ENCODE results near the gene EHF. TPM values are rescaled to one million over a fixed set of nuclear protein-coding genes. Genes with fewer than 3 reads are reported as not detected.

Gene EHF
- 0.15 and 0.33 TPM in 2 replicates for total RNA-seq

DNA sequence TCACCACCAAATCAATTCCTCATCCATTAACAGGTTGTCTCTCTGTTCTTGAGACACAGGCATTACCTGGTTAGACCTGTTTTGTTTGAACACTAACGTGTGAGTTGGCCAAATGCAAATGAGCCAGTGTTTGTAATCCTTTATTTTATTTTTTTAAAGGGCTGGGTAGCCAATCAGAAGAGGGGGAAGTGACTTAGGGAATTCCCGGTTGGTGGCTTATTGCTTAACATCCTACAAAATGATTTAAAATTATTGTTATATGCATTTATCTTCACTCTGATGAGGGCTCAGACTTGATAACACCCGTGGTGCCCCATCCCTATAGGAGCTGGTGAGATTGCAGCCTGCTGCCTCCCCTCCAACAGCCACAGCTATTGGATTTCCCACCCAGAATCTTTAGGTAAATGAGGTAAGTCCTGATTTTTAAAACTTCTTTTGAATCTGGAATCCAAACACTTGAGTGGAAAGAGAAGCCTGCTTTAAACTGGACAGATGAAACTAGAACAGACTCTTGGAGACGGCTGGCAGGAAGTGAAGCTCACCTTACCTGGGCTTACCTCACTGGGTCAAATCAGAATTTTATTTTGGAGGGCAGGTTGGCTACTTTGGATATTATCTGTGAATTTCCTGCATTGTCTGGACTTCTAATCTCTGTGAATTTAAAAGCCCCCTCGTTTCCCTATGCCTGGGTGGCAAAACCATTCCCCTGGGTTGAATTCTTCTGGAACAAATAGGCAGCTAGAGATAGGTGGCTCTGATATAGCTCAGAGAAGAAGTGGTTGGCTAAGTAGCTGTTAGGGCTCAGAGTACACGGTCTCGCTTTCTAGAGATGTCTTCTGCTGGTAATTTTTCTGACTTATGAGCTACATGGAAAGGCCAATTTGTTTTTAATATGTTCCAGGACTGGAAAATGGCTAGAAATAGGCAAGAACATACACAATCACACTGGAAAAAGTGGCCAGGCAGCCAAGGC is at the start of gene EHF:
Gene EHF (plus strand): TSS at position 274 of the 973 bp plus-strand sequence. CDS start 21,538 bp downstream, outside the sequence.

Other genes with a start within 250 kb of the EHF start
- 134 and 135 TPM in 2 replicates for gene CAT, start 182.2 kb upstream of the EHF start, total RNA-seq
- gene ELF5, start 107.3 kb upstream of the EHF start, total RNA-seq, result not detected in 2 replicates